Stomach (tissue), 4 donors: ENCODE data around the gene BHLHE23.

Experiments
- EP300 ChIP-seq: sonication (generic); formaldehyde crosslinking; IDR thresholded peaks from one replicate; pipeline ENCODE4 v1.6.1; 2017; ENCODE audit warnings: antibody characterized with exemption
- POLR2A ChIP-seq, 4 donors: fragments of 450-650 bp; IDR thresholded peaks; one replicate each; pipeline ENCODE4 v1.6.1; 2016; ENCODE audit warnings: antibody characterized with exemption in 4 of 4, control low read depth in 2 of 4, mild to moderate bottlenecking in 1 of 4, moderate library complexity in 1 of 4
- POLR2AphosphoS5 ChIP-seq, 3 donors: sonication (generic); formaldehyde crosslinking; IDR thresholded peaks; one replicate each; pipeline ENCODE4 v1.6.1; 2016; ENCODE audit warnings: antibody characterized with exemption in 3 of 3
- TF ChIP-seq, protein P1 (sequence below), 7 experiments: fragments of 450-650 bp in 4 of 7; fragments of 200-600 bp in 3 of 7; sonication (generic) in 3 of 7; IDR thresholded peaks; one replicate each; pipeline ENCODE4 v1.5.1; 2016 to 2019; ENCODE audit warnings: antibody characterized with exemption in 7 of 7, control low read depth in 2 of 7, mild to moderate bottlenecking in 1 of 7

DNA sequence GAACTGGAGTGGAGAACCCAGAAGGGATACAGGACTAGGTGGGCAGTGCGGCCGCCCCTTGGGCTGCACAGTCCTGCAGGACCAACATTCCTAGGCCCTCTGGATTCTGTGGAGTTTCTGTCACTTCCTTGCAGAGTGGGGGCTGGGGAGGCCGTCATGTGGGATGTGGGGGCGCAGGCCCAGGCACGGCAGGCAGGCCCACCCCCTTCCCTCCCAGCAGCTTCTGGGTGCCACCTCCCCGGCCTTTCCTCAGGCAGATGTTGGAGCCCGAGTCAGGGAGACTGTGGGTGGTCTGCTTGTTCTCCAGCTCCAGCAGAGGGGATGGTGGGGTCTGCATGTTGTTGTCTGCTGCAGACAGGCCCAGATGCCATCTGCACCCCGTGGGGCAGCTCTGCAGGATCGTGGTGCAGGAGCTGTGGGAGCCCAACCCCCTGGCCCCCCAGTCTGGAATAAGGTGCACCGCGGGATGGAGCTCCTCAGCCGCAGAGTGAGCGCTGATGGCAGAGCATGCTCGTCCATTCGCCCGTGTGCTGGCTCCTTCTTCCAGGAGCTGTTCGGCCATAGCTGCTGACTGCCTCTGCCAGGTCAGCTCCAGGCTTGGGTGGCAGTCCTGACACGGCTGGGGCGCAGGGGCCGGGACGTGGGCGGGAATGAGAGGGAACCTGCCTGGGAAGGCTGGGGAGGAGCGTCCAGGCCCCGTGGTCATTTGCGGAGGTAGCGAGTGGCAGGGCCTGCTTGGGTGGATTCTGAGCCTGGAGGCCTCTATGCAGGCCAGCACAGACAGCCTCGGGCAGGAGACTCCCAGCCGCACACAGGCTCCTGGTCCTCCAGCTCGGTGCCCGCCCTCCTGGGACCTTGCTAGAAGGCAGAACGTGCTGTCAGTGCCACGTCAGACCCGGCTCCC is 36.2 kb downstream of the BHLHE23 start:
- TF ChIP-seq, protein P1, sequence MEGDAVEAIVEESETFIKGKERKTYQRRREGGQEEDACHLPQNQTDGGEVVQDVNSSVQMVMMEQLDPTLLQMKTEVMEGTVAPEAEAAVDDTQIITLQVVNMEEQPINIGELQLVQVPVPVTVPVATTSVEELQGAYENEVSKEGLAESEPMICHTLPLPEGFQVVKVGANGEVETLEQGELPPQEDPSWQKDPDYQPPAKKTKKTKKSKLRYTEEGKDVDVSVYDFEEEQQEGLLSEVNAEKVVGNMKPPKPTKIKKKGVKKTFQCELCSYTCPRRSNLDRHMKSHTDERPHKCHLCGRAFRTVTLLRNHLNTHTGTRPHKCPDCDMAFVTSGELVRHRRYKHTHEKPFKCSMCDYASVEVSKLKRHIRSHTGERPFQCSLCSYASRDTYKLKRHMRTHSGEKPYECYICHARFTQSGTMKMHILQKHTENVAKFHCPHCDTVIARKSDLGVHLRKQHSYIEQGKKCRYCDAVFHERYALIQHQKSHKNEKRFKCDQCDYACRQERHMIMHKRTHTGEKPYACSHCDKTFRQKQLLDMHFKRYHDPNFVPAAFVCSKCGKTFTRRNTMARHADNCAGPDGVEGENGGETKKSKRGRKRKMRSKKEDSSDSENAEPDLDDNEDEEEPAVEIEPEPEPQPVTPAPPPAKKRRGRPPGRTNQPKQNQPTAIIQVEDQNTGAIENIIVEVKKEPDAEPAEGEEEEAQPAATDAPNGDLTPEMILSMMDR (IDR thresholded peaks at IDR 0.05) = no peak
- TF ChIP-seq EP300 (no peak), POLR2A (IDR thresholded peaks at IDR 0.05) (no peak), POLR2AphosphoS5 (IDR thresholded peaks at IDR 0.05) (no peak)
